AG20443 (cell line): ENCODE measurements around the gene CACNA1C.

ENCODE experiments used
- DNase-seq: peaks from one replicate; pipeline ENCODE4 v3.0.0; 2012; ENCODE audit warnings: low spot score, mixed read lengths

CACNA1C gene

GRCh38 chr12:2456813-2457186 lies 404.0 kb downstream of the CACNA1C start:
- DNase-seq: no peak

- DNase-seq: no peak
These were observed 404.6 kb downstream of the CACNA1C start for GRCh38 chr12:2457215-2457932.

GRCh38 chr12:2457933-2458414 lies 405.2 kb downstream of the CACNA1C start:
- no peak for DNase-seq

GRCh38 chr12:2460051-2460670 lies 407.4 kb downstream of the CACNA1C start:
- no peak for DNase-seq

GRCh38 chr12:2461046-2461445 lies 408.3 kb downstream of the CACNA1C start:
- DNase-seq: no peak

GRCh38 chr12:2461645-2462044 lies 408.9 kb downstream of the CACNA1C start:
- no peak for DNase-seq

- no peak for DNase-seq
These were observed 409.3 kb downstream of the CACNA1C start for GRCh38 chr12:2462087-2462486.

GRCh38 chr12:2463719-2464118 lies 410.9 kb downstream of the CACNA1C start:
- no peak for DNase-seq

- no peak for DNase-seq
These were observed 412.9 kb downstream of the CACNA1C start for GRCh38 chr12:2465681-2466080.

GRCh38 chr12:2466211-2466610 lies 413.4 kb downstream of the CACNA1C start:
- DNase-seq: no peak

GRCh38 chr12:2467447-2468195 lies 414.8 kb downstream of the CACNA1C start:
- DNase-seq: no peak

- no peak for DNase-seq
These were observed 423.2 kb downstream of the CACNA1C start for GRCh38 chr12:2475984-2476383.

GRCh38 chr12:2477009-2477766 lies 424.4 kb downstream of the CACNA1C start:
- DNase-seq: no peak

- DNase-seq: no peak
These were observed 427.2 kb downstream of the CACNA1C start for GRCh38 chr12:2479851-2480535.

- DNase-seq: no peak
These were observed 428.6 kb downstream of the CACNA1C start for GRCh38 chr12:2481346-2481745.

- DNase-seq: no peak
These were observed 429.2 kb downstream of the CACNA1C start for GRCh38 chr12:2481951-2482350.

- DNase-seq: peak; percentile 40
These were observed 430.3 kb downstream of the CACNA1C start for GRCh38 chr12:2482938-2483660.

GRCh38 chr12:2483713-2484112 lies 430.9 kb downstream of the CACNA1C start:
- no peak for DNase-seq

GRCh38 chr12:2484141-2484776 lies 431.5 kb downstream of the CACNA1C start:
- DNase-seq: no peak

- no peak for DNase-seq
These were observed 432.9 kb downstream of the CACNA1C start for GRCh38 chr12:2485681-2486080.
